Activated naive CD4-positive, alpha-beta T cell treated with Interleukin-2 at 50 U/mL for 16 hours (primary cell): ENCODE data around the gene HLCS.

ENCODE experiments used
- DNase-seq: peaks from one replicate; pipeline ENCODE4 v3.0.0-alpha.2; 2020

The HLCS gene

DNA sequence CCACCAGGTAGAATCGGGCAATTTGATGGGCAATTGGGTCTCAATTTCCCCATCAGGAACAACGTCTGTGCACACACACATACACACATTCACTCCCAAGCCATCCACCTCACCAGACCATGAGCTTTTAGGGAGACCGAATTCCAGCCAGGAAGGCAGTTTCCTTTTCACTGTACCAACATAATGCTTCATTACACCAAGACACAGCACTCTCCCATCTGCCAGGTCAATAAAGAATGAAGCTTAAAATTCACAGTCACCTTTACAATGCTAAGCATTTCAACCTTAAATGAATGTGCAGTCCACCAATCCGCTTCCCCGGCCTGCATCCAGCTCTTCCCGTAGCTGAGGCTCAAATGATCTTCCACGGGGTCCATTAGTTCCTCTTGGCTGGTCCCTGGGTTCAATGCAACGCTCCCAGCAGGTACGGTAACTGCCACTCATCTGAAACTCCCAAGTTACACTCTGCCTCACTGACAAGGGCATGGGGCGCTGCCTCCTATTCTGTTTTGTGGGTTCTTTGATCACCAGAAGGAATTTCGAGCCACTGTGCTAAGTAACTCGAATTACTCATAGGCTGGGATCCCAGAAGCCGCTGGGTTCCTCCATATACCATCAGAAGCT, 162.5 kb downstream of the HLCS start:
- DNase-seq: no peak

DNA sequence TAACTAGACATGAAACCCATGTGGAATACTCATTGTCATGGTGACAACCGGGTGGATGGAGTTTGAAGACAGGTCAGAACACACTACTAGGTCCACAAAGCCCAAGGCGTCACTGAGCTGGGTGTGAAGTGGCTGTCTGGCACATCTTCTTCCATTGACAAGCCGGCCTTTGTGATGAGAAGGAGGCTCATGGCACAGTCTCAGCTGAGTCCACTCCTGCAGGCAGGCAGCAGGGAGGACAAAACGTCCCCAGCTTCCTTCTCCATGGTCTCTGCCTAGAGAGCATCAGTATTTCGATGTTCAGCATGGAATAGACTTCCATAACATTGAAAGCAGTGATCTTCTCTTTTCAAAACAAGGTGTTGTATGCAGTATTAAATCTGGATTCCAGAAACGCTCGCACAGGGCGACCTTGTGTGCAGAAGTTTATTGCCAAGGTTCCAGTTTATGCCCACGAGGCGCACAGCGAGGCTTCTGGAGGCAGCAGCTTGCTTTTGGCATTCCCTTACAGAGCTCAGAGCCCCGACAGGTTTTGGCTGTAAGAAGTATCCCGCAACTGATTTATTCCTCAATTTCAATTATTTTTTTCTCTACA, 163.3 kb downstream of the HLCS start:
- no peak for DNase-seq

DNA sequence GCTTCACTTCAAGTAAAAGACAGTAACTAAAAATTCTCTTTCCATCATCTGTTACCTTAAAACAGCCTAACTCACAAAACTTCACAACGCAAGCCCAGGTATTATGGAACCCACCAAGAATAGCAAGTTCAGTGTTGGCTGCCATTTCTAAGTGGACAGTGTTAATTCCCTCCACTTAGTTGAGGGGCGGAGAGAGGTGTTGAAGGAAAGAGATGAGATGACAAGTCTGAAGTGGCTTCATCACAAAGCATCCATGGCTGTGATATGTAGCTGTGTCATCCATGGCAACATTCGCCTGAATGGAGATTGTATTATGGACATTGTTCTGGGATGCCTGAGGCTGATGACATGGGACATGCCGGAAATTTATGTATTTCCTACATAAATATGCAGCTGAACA, 165.7 kb downstream of the HLCS start:
- no peak for DNase-seq

DNA sequence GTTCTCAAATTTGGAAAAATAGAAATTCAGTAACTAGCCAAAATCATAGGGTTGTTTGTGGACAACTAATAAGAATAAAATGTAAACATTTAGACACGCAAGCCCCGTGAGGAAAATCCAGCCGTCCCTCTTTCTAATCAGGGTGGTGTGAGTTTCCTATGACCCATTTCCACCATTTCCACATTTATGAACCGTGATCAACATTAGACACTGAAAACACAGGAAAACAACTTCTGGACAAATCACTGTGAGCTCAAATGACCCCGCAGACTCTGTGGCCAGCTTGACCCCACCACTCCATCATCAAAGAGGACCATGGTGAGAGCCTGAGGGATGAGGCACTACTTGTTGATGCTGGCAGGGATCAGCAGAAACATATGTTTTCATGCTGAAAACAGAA, 166.6 kb downstream of the HLCS start:
- DNase-seq: no peak

DNA sequence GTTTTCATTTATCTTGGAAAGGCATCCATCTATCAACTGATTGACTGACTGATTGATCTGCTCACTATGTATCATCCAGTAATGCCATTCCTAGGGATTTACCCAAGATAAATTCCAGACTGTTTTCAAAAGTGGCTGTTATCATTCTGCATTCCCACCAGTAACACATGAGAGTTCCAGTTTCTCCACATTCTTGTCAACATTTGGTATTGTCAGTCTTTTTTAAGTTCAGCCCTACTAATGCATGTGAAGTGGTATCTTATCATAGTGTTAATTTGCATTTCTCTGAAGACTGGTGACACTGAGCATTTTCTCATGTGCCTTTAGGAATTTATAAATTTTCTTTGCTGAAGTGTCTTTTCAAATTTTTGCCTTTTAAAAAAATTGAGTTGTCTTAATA, 168.0 kb downstream of the HLCS start:
- DNase-seq: no peak

- no peak for DNase-seq
Observed at GRCh38 chr21:36796070-36796469, 170.4 kb downstream of the HLCS start.

DNA sequence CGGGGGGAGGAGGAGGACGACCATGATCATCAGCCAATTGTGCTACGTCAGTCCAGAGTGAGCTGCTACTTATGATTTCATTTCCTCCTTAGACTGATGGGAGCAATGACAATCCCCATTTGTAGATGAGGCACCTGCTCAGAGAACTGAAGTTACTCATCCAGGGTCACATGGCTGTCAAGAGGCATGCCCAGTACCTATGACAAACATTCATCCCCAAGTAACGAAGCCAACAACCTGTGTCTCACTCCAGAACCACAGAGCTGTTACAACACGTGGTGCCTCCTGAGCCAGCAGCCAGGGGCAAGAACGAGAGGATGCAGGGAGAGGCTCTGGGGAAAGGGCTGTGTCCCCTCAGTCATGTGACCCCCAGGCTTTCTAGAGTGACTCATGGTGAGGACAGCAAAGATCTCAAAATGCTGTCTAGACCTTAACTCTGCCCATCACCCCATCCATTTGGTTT, 173.9 kb downstream of the HLCS start:
- no peak for DNase-seq

- no peak for DNase-seq
Observed at GRCh38 chr21:36791695-36792470, 174.6 kb downstream of the HLCS start.

GRCh38 chr21:36791180-36791579, 175.3 kb downstream of the HLCS start:
- no peak for DNase-seq

GRCh38 chr21:36790616-36791015, 175.9 kb downstream of the HLCS start:
- no peak for DNase-seq

GRCh38 chr21:36788120-36788638, 178.3 kb downstream of the HLCS start:
- no peak for DNase-seq

GRCh38 chr21:36786186-36786585, 180.3 kb downstream of the HLCS start:
- no peak for DNase-seq

- DNase-seq: no peak
Observed at GRCh38 chr21:36785615-36786014, 180.9 kb downstream of the HLCS start.

GRCh38 chr21:36784947-36785346, 181.5 kb downstream of the HLCS start:
- DNase-seq: no peak

GRCh38 chr21:36783612-36784374, 182.7 kb downstream of the HLCS start:
- no peak for DNase-seq

GRCh38 chr21:36780861-36781260, 185.6 kb downstream of the HLCS start:
- DNase-seq: no peak

DNA sequence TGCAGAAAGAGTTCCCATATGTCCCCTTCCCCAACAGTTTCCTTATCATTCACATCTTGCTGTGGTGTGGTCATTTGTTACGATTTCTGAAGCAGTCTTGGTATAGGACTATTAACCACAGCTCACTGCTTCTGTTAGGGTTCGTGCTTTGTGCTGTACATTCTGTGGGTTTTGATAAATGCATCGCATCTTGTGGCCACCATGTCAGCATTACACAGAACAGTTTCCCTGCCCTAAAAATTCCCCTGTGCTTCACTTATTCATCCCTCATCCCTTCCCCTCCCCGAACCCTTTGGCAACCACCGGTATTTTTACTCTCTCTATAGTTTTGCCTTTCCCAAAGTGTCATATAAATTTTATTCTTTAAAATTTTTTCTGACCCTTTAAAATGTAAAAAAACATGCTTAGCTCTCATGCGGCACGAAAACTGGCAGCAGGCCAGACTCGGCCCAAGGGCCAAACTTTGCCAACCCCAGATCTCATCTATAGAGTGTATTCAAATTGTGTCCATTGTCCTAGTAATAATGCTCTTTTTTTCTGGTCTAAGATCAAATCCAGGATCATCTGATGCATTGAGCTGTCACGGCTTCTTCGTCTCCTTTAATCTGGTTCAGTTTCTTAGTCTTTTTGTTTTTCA, 189.4 kb downstream of the HLCS start:
- DNase-seq: no peak

DNA sequence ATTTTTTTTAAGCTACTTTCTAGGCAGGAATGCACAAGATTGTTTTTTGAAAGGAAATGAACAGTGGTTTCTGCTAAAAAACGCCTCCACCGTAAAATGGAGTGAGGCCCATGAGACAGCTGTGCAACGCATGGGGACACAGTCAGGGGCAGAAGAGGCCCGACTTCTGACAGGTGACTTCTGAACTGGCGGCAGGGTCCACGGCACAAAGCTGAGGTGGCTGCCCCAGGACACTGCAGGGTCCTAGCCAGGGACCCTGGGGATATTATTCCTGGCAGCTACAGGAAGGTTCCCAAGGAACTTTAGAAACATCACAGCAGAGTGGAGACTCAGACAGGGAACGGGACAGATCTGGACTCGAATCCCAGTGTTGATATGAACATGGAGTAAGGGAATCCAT, 192.5 kb downstream of the HLCS start:
- no peak for DNase-seq

DNA sequence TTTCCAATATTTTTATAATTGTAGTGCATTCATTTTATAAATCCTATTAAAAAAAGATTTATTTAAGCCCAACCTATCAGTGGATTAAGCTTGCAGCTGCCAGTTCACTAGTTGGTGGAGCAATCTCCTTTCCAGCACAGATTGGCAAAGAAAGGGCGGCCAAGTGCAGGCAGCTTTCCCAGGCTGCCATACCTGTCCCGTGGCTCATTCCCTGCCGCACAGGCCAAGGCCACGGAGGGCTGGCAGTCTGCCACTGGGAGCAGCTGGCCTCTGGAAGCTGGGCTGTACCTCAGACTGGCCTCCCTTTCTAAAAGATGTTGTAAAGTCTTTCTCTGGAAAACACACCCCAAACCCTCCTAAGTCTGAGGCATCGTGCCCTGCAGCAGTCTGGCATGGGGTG, 193.4 kb downstream of the HLCS start:
- no peak for DNase-seq

DNA sequence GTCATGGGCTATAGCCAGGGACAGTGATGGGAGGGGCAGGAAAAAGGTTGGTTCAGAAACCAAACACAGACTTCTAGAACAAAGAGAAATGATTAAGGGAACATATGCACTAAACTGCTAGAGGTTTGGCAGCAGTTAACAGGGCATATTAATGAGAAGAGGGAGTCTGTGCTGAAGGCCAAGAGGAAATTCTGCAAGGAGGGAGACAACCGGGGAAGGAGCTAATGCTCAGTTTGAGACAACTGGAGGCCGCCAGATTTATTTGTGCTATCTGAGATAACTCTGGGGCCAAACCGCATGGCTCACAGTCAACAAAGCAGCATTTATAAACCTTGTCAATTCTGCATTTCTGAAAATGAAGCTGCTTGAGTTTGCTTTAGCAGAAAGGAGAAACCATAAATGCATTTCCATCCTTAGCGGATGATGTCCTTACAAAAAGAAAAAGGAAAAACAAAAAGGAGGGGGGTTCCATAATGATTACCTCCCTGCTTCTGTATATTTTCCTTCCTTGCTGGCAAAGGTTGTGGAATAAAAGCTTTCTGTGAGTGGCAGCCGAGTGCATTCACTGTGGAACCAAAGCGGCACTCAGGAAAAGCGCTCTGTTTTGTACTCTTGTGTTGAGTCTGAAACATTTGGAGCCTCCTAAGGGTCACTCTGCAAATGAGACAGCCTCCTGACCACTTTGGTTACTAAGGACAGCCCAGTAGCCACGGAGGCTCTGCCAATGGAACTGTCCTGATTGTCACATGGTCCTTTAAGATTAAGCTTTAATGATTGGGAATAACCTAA, 197.2 kb downstream of the HLCS start:
- no peak for DNase-seq

DNA sequence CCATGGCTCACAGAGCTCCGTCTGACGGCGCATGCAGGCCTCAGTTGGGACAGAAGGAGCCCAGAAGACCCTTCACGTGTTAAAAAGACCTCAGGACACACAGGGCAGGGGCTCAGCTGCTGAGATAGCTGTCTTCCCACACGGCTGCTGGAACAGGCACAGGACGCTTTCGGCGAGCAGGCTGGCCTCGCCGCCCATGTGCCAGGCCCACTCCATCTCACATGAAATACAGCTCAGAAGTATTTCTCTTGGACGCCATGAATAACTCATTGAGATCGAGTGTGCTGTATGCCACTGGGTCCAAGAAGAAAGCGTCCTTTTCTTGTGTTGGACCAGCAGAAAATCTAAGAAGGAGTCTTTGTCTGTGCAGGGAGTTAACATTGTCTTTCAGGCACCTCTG, 198.0 kb downstream of the HLCS start:
- DNase-seq: no peak

DNA sequence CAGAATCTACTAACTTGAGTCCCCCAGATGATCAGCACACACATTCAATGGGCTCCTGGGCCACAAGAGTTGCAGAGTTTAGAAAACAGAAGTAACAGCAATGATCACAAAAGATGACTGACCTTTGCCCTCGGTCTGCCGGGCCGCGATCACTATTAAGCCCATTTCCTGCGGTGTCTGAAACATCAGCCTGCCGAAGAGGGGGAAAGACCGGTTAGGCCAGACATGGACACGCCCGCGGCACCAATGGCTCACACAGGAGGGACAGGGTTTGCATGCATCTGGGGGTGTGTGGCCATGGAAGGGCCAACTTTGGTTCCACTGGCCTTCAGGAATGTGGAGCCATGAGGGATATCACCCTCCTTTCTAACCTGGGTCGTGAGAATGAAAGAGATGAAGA, 199.4 kb downstream of the HLCS start:
- no peak for DNase-seq
